Osteoblast (primary cell): ENCODE data around the gene NDRG4. TPM values are rescaled to one million over a fixed set of nuclear protein-coding genes. Genes with fewer than 3 reads are reported as not detected.

Source experiments
- DNase-seq: peaks from one replicate; pipeline ENCODE4 v3.0.0; 2011; ENCODE audit warnings: low spot score, mixed read lengths; ENCODE audit not compliant: insufficient read length; ENCODE audit errors: missing footprints
- H2AFZ ChIP-seq: 2 replicates; pipeline ENCODE4 v1.6.0; 2011; ENCODE audit warnings: mild to moderate bottlenecking, low read length
- H3K27ac ChIP-seq: 2 replicates; pipeline ENCODE4 v1.5.1; 2011; ENCODE audit warnings: mild to moderate bottlenecking, low read depth, low read length, moderate library complexity
- H3K27me3 ChIP-seq: 2 replicates; pipeline ENCODE4 v1.6.0; 2012; ENCODE audit warnings: mild to moderate bottlenecking, control low read depth, inconsistent platforms, low read length, moderate library complexity; ENCODE audit not compliant: insufficient read depth
- H3K36me3 ChIP-seq: 2 replicates; pipeline ENCODE4 v1.5.1; 2011; ENCODE audit warnings: mild to moderate bottlenecking, low read length, control low read depth, moderate library complexity; ENCODE audit not compliant: insufficient read depth
- H3K4me1 ChIP-seq: 2 replicates; pipeline ENCODE4 v1.5.1; 2011; ENCODE audit warnings: mild to moderate bottlenecking, low read length, control low read depth, moderate library complexity; ENCODE audit not compliant: insufficient read depth
- H3K4me2 ChIP-seq: 2 replicates; pipeline ENCODE4 v1.6.0; 2011; ENCODE audit warnings: mild to moderate bottlenecking, low read length; ENCODE audit not compliant: insufficient read depth
- H3K4me3 ChIP-seq: fragments of 200-600 bp; sonication (generic); 3 replicates; pipeline ENCODE4 v1.5.1; 2012; ENCODE audit warnings: mild to moderate bottlenecking, low read length, inconsistent platforms; ENCODE audit not compliant: insufficient read depth
- H3K79me2 ChIP-seq: 2 replicates; pipeline ENCODE4 v1.6.0; 2012; ENCODE audit warnings: mild to moderate bottlenecking, low read length, control low read depth, inconsistent platforms; ENCODE audit not compliant: insufficient read depth
- H3K9me3 ChIP-seq: 2 replicates; pipeline ENCODE4 v1.5.1; 2011; ENCODE audit warnings: low read depth, low read length, control low read depth
- H4K20me1 ChIP-seq: 2 replicates; pipeline ENCODE4 v1.6.0; 2012; ENCODE audit warnings: mild to moderate bottlenecking, low read length, control low read depth; ENCODE audit not compliant: insufficient read depth
- total RNA-seq: library from RNA; depleted of rRNA; stranded (reverse); fragments of >200 nt; gene quantifications from 2 replicates; pipeline ENCODE4 v1.2.3, GENCODE V29; 2012
- TF ChIP-seq, protein P1 (sequence below): IDR thresholded peaks from 2 replicates; pipeline ENCODE4 v1.5.1; 2011; ENCODE audit warnings: mild to moderate bottlenecking, low read depth, low read length, moderate library complexity; ENCODE audit errors: extremely low read depth

NDRG4 gene
- total RNA-seq, 1 donor: 8.0 TPM

DNA sequence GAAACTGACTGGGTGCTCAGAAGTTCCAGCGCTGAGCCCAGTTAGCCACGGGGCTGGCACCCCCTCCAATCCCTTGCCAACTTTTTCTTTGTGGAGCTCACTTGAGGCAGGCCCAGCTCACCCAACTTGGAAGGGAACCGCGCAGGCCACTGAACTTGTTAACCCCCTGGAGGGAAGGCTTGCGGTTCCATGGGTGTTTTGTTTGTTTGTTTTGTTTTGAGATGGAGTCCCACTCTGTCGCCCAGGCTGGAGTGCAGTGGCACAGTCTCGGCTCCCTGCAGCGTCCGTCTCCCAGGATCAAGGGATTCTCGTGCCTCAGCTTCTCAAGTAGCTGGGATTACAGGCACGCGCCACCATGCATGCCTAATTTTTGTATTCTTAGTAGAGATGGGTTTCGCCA lies 34.1 kb upstream of the NDRG4 start:
- H3K36me3 ChIP-seq: no peaks in the 10 kb centered on the region
- DNase-seq: no peak
- H3K27me3 ChIP-seq: peaks cover 61% of the 10 kb centered on the region
- no peak overlapping the region for H3K4me3 ChIP-seq
- no peak overlapping the region for H3K27ac ChIP-seq
- H4K20me1 ChIP-seq: no peaks in the 10 kb centered on the region
- H3K4me2 ChIP-seq: no peak overlapping the region
- TF ChIP-seq, protein P1, sequence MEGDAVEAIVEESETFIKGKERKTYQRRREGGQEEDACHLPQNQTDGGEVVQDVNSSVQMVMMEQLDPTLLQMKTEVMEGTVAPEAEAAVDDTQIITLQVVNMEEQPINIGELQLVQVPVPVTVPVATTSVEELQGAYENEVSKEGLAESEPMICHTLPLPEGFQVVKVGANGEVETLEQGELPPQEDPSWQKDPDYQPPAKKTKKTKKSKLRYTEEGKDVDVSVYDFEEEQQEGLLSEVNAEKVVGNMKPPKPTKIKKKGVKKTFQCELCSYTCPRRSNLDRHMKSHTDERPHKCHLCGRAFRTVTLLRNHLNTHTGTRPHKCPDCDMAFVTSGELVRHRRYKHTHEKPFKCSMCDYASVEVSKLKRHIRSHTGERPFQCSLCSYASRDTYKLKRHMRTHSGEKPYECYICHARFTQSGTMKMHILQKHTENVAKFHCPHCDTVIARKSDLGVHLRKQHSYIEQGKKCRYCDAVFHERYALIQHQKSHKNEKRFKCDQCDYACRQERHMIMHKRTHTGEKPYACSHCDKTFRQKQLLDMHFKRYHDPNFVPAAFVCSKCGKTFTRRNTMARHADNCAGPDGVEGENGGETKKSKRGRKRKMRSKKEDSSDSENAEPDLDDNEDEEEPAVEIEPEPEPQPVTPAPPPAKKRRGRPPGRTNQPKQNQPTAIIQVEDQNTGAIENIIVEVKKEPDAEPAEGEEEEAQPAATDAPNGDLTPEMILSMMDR: no peak
- no peaks in the 10 kb centered on the region for H3K4me1 ChIP-seq
- H3K79me2 ChIP-seq: no peaks in the 10 kb centered on the region
- no peak overlapping the region for H2AFZ ChIP-seq
- no peaks in the 10 kb centered on the region for H3K9me3 ChIP-seq

GRCh38 chr16:58466396-58466795 lies 33.5 kb upstream of the NDRG4 start:
- TF ChIP-seq, protein P1: no peak
- H3K4me2 ChIP-seq: no peak overlapping the region
- no peaks in the 10 kb centered on the region for H3K4me1 ChIP-seq
- H3K4me3 ChIP-seq: no peak overlapping the region
- no peak overlapping the region for H2AFZ ChIP-seq
- H3K79me2 ChIP-seq: no peaks in the 10 kb centered on the region
- no peak for DNase-seq
- peaks cover 61% of the 10 kb centered on the region for H3K27me3 ChIP-seq
- no peak overlapping the region for H3K27ac ChIP-seq
- no peaks in the 10 kb centered on the region for H3K9me3 ChIP-seq
- no peaks in the 10 kb centered on the region for H4K20me1 ChIP-seq
- H3K36me3 ChIP-seq: no peaks in the 10 kb centered on the region

- H3K27me3 ChIP-seq: peaks cover 51% of the 10 kb centered on the region
- TF ChIP-seq, protein P1: no peak
These were observed 32.0 kb upstream of the NDRG4 start for GRCh38 chr16:58467905-58468304.

DNA sequence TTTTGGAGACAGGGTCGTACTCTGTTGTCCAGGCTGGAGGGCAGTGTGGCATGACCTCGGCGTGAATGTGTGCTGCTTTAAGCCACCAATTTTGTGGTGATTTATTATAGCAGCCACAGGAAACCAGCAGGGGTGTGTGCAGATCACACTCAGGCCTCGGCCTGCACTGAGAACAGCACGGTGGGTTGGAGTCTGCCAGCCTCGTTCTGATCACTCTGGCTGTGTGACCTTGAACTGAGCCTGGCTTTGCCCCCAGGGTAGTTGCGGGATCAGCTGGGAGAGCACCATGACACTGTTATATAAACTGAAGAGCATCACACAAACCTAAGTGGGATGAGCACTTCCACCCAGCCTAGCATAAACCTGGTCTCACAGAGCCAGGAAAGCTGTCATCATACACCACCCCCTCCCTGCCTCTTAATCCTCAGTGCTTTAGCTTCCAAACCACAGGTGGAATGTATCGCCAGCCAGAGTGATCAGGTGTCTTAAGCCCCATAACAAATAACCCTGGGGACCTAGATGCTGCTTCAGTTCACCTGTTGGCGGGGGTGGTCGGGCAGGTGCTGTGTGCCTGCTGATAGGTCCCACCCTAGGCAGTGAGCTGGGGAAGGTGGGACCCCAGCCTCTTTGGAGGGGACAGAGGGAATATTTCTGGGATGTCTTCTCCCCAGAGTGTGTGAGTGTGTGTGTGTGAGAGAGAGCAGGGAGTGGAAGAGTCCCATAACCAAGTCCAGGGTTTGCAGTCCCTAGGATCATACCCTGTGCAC lies 28.6 kb upstream of the NDRG4 start:
- no peak overlapping the region for H2AFZ ChIP-seq
- TF ChIP-seq, protein P1: no peak
- H3K4me3 ChIP-seq: no peak overlapping the region
- no peaks in the 10 kb centered on the region for H3K36me3 ChIP-seq
- H4K20me1 ChIP-seq: no peaks in the 10 kb centered on the region
- peaks cover 29% of the 10 kb centered on the region for H3K27me3 ChIP-seq
- no peaks in the 10 kb centered on the region for H3K79me2 ChIP-seq
- DNase-seq: no peak
- no peaks in the 10 kb centered on the region for H3K9me3 ChIP-seq
- no peak overlapping the region for H3K27ac ChIP-seq
- no peaks in the 10 kb centered on the region for H3K4me1 ChIP-seq
- no peak overlapping the region for H3K4me2 ChIP-seq

More at GRCh38 chr16:58467905-58468304, 32.0 kb upstream of the NDRG4 start:
- no peaks in the 10 kb centered on the region for H3K79me2 ChIP-seq
- no peaks in the 10 kb centered on the region for H3K9me3 ChIP-seq
- H3K4me1 ChIP-seq: no peaks in the 10 kb centered on the region
- H4K20me1 ChIP-seq: no peaks in the 10 kb centered on the region
- H3K4me2 ChIP-seq: no peak overlapping the region
- no peak overlapping the region for H2AFZ ChIP-seq
- no peak overlapping the region for H3K4me3 ChIP-seq
- DNase-seq: no peak
- no peak overlapping the region for H3K27ac ChIP-seq
- H3K36me3 ChIP-seq: no peaks in the 10 kb centered on the region
